ENCODE results near the gene GRAP2. TPM values are rescaled to one million over a fixed set of nuclear protein-coding genes. Genes with fewer than 3 reads are reported as not detected.
"Not testable (repeated sequence)": the region's sequence is repeated elsewhere in the genome, so short reads cannot be mapped to it uniquely, and the experiment has no call there.

GRAP2 gene
- total RNA-seq, 4 donors from 2014 or later: 0.76 to 11.1 (median 1.1) TPM

- no peak for DNase-seq
- no peak for TF ChIP-seq CTCF (IDR thresholded peaks at IDR 0.05)
- no peak for TF ChIP-seq POLR2A (IDR thresholded peaks at IDR 0.05)
- Histone ChIP-seq H3K27me3 (peaks cover 0 to 8% (median 0%) of the 10 kb centered on the region in 4 donors), H3K4me1 (no peaks in the 10 kb centered on the region), H3K36me3 (no peaks in the 10 kb centered on the region), H3K4me3 (no peak overlapping the region), H3K27ac (no peak overlapping the region), H3K9me3 (no peaks in the 10 kb centered on the region)
- 11 to 21% methylated on average over 1 of the region's 1 CpG for WGBS, 2 donors
- intact Hi-C loops (cut with DNase I): no loop called here
Measured at GRCh38 chr22:39873965-39874364, 26.9 kb upstream of the GRAP2 start.

- intact Hi-C loops (cut with DNase I); DNase-seq: not testable (repeated sequence)
- WGBS, 2 donors: 93% methylated on average over 9 to 21 of the region's 42 CpGs
Measured at GRCh38 chr22:39875176-39875885, 25.6 kb upstream of the GRAP2 start.

GRCh38 chr22:39877079-39877845 lies 23.6 kb upstream of the GRAP2 start:
- WGBS, 2 donors: 71 to 73% methylated on average over 6 of the region's 6 CpGs
- H3K27ac ChIP-seq: no peak overlapping the region
- no peaks in the 10 kb centered on the region for H3K9me3 ChIP-seq
- DNase-seq: no peak
- H3K27me3 ChIP-seq: peaks cover 0 to 8% (median 0%) of the 10 kb centered on the region in 4 donors
- intact Hi-C loops (cut with DNase I): no loop called here
- no peaks in the 10 kb centered on the region for H3K36me3 ChIP-seq
- no peak overlapping the region for H3K4me3 ChIP-seq
- TF ChIP-seq POLR2A (IDR thresholded peaks at IDR 0.05) (no peak), CTCF (IDR thresholded peaks at IDR 0.05) (no peak)
- no peaks in the 10 kb centered on the region for H3K4me1 ChIP-seq

More at GRCh38 chr22:39875176-39875885, 25.6 kb upstream of the GRAP2 start:
- not testable (repeated sequence) for H3K36me3 ChIP-seq, H3K27ac ChIP-seq, H3K4me3 ChIP-seq, H3K4me1 ChIP-seq, H3K9me3 ChIP-seq, H3K27me3 ChIP-seq

- Histone ChIP-seq H3K4me3 (no peak overlapping the region), H3K9me3 (no peaks in the 10 kb centered on the region), H3K27ac (no peak overlapping the region), H3K36me3 (no peaks in the 10 kb centered on the region), H3K27me3 (peaks cover 0 to 11% (median 0%) of the 10 kb centered on the region in 4 donors), H3K4me1 (no peaks in the 10 kb centered on the region)
- intact Hi-C loops (cut with DNase I): no loop called here
- TF ChIP-seq CTCF (IDR thresholded peaks at IDR 0.05) (no peak), POLR2A (IDR thresholded peaks at IDR 0.05) (no peak)
- DNase-seq: no peak
Measured at GRCh38 chr22:39880722-39881121, 20.2 kb upstream of the GRAP2 start.

GRCh38 chr22:39883057-39883456 lies 17.8 kb upstream of the GRAP2 start:
- H3K27ac ChIP-seq: no peak overlapping the region
- peaks cover 0 to 11% (median 0%) of the 10 kb centered on the region in 4 donors for H3K27me3 ChIP-seq
- no peak for TF ChIP-seq POLR2A (IDR thresholded peaks at IDR 0.05)
- TF ChIP-seq CTCF (IDR thresholded peaks at IDR 0.05): no peak
- 75 to 87% methylated on average over 1 of the region's 1 CpG for WGBS, 2 donors
- intact Hi-C loops (cut with DNase I): no loop called here
- H3K9me3 ChIP-seq: no peaks in the 10 kb centered on the region
- no peaks in the 10 kb centered on the region for H3K36me3 ChIP-seq
- no peaks in the 10 kb centered on the region for H3K4me1 ChIP-seq
- DNase-seq: no peak
- H3K4me3 ChIP-seq: no peak overlapping the region

- H3K36me3 ChIP-seq; H3K9me3 ChIP-seq; H3K27ac ChIP-seq; DNase-seq; H3K4me1 ChIP-seq; H3K4me3 ChIP-seq; intact Hi-C loops (cut with DNase I): not testable (repeated sequence)
- peaks cover 0 to 15% (median 0%) of the 10 kb centered on the region in 4 donors for H3K27me3 ChIP-seq
- WGBS, 2 donors: 92% methylated on average over 3 of the region's 3 CpGs
Measured at GRCh38 chr22:39889924-39890323, 11.0 kb upstream of the GRAP2 start.
